K562 (cell line): Measurements from ENCODE around the gene PAGE5. TPM values are rescaled to one million over a fixed set of nuclear protein-coding genes. Genes with fewer than 3 reads are reported as not detected.

Source experiments
- ATAC-seq: fragments of 200-7000 bp; cut with Tn5 transposase; 3 replicates; pipeline ENCODE4 v1.9.1; 2020; ENCODE audit warnings: moderate library complexity
- BruUV-seq: library from RNA; stranded (reverse); fragments of 400-500 nt; replicated peaks from 2 replicates; lab custom pipeline; 2021; lab: Mats Ljungman, UMichigan
- CTCF ChIA-PET: fragments of 300-600 bp; formaldehyde crosslinking; extraction: SDS; loops from one replicate; lab custom pipeline; 2021; ENCODE audit warnings: low intra/inter-chr PET ratio; lab: Yijun Ruan, JAX
- POLR2A ChIA-PET: fragments of 300-600, 350-650 bp; sonication (Branson Sonifier 250); formaldehyde crosslinking; extraction: SDS; loops from one replicate; lab custom pipeline; 2021; ENCODE audit warnings: antibody characterized with exemption, inconsistent platforms; lab: Yijun Ruan, JAX
- DNase-seq, 4 experiments: peaks; one replicate each; pipeline versions ENCODE4 v3.0.0 to v3.0.0-alpha.2; 2011 to 2018; ENCODE audit warnings: low spot score in 3 of 4, mixed read lengths in 3 of 4; ENCODE audit errors: extremely low read depth in 1 of 4
- FAIRE-seq: peaks from 2 replicates; lab custom pipeline; 2011; peaks lifted over from hg19 to GRCh38; lab: Jason Lieb, UNC
- H2AFZ ChIP-seq: 2 replicates; pipeline ENCODE4 v1.6.0; 2011; ENCODE audit warnings: low read depth, low read length, control low read depth, inconsistent platforms
- H3K27ac ChIP-seq: fragments of 200-600 bp; 3 replicates; pipeline ENCODE4 v1.8.0; 2011; ENCODE audit warnings: low read depth, mild to moderate bottlenecking, control low read depth, inconsistent platforms, low read length, moderate library complexity, mixed read lengths; ENCODE audit errors: extremely low read depth
- H3K27me3 ChIP-seq, 2 experiments: fragments of 300-600 bp in 1 of 2; 2 replicates in 1 of 2; 3 replicates in 1 of 2; pipeline versions ENCODE4 v1.6.0 to v1.8.0; 2011; ENCODE audit warnings: inconsistent platforms in 2 of 2, low read length in 2 of 2, mild to moderate bottlenecking in 1 of 2, mixed read lengths in 1 of 2, moderate library complexity in 1 of 2; ENCODE audit not compliant: control insufficient read depth in 2 of 2, insufficient read depth in 2 of 2
- H3K36me3 ChIP-seq: fragments of 300-600 bp; 3 replicates; pipeline ENCODE4 v1.8.0; 2011; ENCODE audit warnings: mild to moderate bottlenecking, low read length, inconsistent platforms; ENCODE audit not compliant: control insufficient read depth, insufficient read depth
- H3K4me1 ChIP-seq, 2 experiments: fragments of 200-600 bp in 1 of 2; replicated peaks in 1 of 2; 2 replicates in 1 of 2; 3 replicates in 1 of 2; pipeline versions ENCODE4 v1.5.1 to v1.8.0; 2011; ENCODE audit warnings: inconsistent platforms in 2 of 2, low read length in 2 of 2, mild to moderate bottlenecking in 1 of 2, mixed read lengths in 1 of 2, moderate library complexity in 1 of 2; ENCODE audit not compliant: control insufficient read depth in 2 of 2, insufficient read depth in 2 of 2
- H3K4me2 ChIP-seq: 2 replicates; pipeline ENCODE4 v1.6.1; 2011; ENCODE audit warnings: low read length, control low read depth, inconsistent platforms, mixed read lengths; ENCODE audit not compliant: insufficient read depth
- H3K4me3 ChIP-seq: fragments of 200-600 bp; sonication (generic), shearing (Covaris generic); 2 replicates; pipeline ENCODE4 v1.5.1; 2016; ENCODE audit warnings: control low read depth, inconsistent platforms
- H3K79me2 ChIP-seq: fragments of 200-600 bp; 3 replicates; pipeline ENCODE4 v1.8.0; 2011; ENCODE audit warnings: low read length, inconsistent platforms; ENCODE audit not compliant: control insufficient read depth, insufficient read depth
- H3K9ac ChIP-seq, 2 experiments: 2 replicates each; pipeline versions ENCODE4 v1.6.0 to v1.6.1; 2011; ENCODE audit warnings: low read depth in 2 of 2, low read length in 2 of 2, control low read depth in 1 of 2, inconsistent platforms in 1 of 2, mild to moderate bottlenecking in 1 of 2, mixed read lengths in 1 of 2; ENCODE audit not compliant: insufficient read depth in 1 of 2
- H3K9me1 ChIP-seq: one replicate; pipeline ENCODE4 v1.6.0; 2011; ENCODE audit warnings: inconsistent platforms, mild to moderate bottlenecking, low read length, moderate library complexity; ENCODE audit not compliant: control insufficient read depth, insufficient read depth
- H3K9me3 ChIP-seq: replicated peaks from 2 replicates; pipeline ENCODE4 v1.5.1; 2011; ENCODE audit warnings: low read depth, low read length, inconsistent platforms; ENCODE audit not compliant: control insufficient read depth, insufficient read depth
- H4K20me1 ChIP-seq: replicated peaks from 2 replicates; pipeline ENCODE4 v1.6.1; 2011; ENCODE audit warnings: low read length, inconsistent platforms, mixed read lengths; ENCODE audit not compliant: control insufficient read depth, insufficient read depth
- ARID3A ChIP-seq: IDR thresholded peaks from 2 replicates; pipeline ENCODE4 v1.6.1; 2012; ENCODE audit warnings: low read depth, low read length, improper control_type of control experiment, borderline replicate concordance
- CBX8 ChIP-seq: fragments of 200-600 bp; sonication (generic); IDR thresholded peaks from 2 replicates; pipeline ENCODE4 v1.6.1; 2012; ENCODE audit warnings: borderline replicate concordance, mixed run types, low read depth, mild to moderate bottlenecking, moderate library complexity, mixed read lengths, low read length, control low read depth, inconsistent platforms; ENCODE audit not compliant: poor library complexity, severe bottlenecking; ENCODE audit errors: extremely low read depth
- ELF4 ChIP-seq: fragments of 450-650 bp; formaldehyde crosslinking; IDR thresholded peaks from 2 replicates; pipeline ENCODE4 v1.4.0; 2022; ENCODE audit warnings: missing genetic modification characterization
- RBM22 ChIP-seq: fragments of 200-400 bp; formaldehyde crosslinking; IDR thresholded peaks from 2 replicates; pipeline ENCODE4 v1.6.1; 2018; ENCODE audit warnings: low read length, low read depth; ENCODE audit not compliant: poor library complexity, severe bottlenecking
- RBM39 ChIP-seq: fragments of 200-400 bp; formaldehyde crosslinking; optimal IDR thresholded peaks from 2 replicates; pipeline ENCODE3; 2018; ENCODE audit warnings: low read depth, low read length
- SMAD4 ChIP-seq: fragments of 250-450 bp; sonication (Bioruptor Pico); conservative IDR thresholded peaks from 2 replicates; pipeline ENCODE4 v1.8.0; 2021; ENCODE audit warnings: inconsistent platforms, mild to moderate bottlenecking, moderate library complexity
- SMARCE1 ChIP-seq: fragments of 450-650 bp; IDR thresholded peaks from 2 replicates; pipeline ENCODE4 v1.7.1; 2016; ENCODE audit warnings: mild to moderate bottlenecking
- STAT5A ChIP-seq: IDR thresholded peaks from 2 replicates; pipeline ENCODE4 v1.6.1; 2012; ENCODE audit warnings: low read length, inconsistent platforms, borderline replicate concordance
- TEAD1 ChIP-seq, 2 experiments: fragments of 450-650 bp in 1 of 2; sonication (generic) in 1 of 2; formaldehyde crosslinking; IDR thresholded peaks; 2 replicates each; pipeline versions ENCODE4 v1.4.0 to v1.8.0; 2020 to 2022; ENCODE audit warnings: mild to moderate bottlenecking in 2 of 2, missing genetic modification reagents in 1 of 2
- THRA ChIP-seq: fragments of 450-650 bp; IDR thresholded peaks from 2 replicates; pipeline ENCODE4 v1.6.1; 2017; ENCODE audit warnings: mild to moderate bottlenecking, moderate library complexity
- ZBTB9 ChIP-seq: fragments of 450-650 bp; formaldehyde crosslinking; IDR thresholded peaks from 2 replicates; pipeline ENCODE4 v1.4.0; 2020; ENCODE audit warnings: mild to moderate bottlenecking, moderate library complexity
- ZEB2 ChIP-seq: fragments of 450-650 bp; IDR thresholded peaks from 2 replicates; pipeline ENCODE4 v1.6.1; 2016
- ZNF12 ChIP-seq: sonication (generic); formaldehyde crosslinking; IDR thresholded peaks from 2 replicates; pipeline ENCODE4 v1.4.0; 2020; ENCODE audit warnings: mild to moderate bottlenecking, missing genetic modification reagents
- ZNF224 ChIP-seq: sonication (generic); formaldehyde crosslinking; IDR thresholded peaks from 2 replicates; pipeline ENCODE4 v1.8.0; 2022; ENCODE audit warnings: mild to moderate bottlenecking, missing genetic modification reagents
- ZNF274 ChIP-seq: IDR thresholded peaks from 2 replicates; pipeline ENCODE4 v1.6.1; 2011; ENCODE audit warnings: low read depth, mild to moderate bottlenecking, low read length, moderate library complexity, borderline replicate concordance
- ZNF561 ChIP-seq: fragments of 450-650 bp; formaldehyde crosslinking; conservative IDR thresholded peaks from 2 replicates; pipeline ENCODE4 v1.4.0; 2020; ENCODE audit warnings: mild to moderate bottlenecking, moderate library complexity
- ZNF644 ChIP-seq: fragments of 200-800 bp; sonication (Bioruptor generic); IDR thresholded peaks from 2 replicates; pipeline ENCODE4 v1.6.1; 2016; ENCODE audit warnings: low read depth, missing genetic modification characterization, missing compliant biosample characterization
- WGBS: fragments of 100-300 bp; shearing (Covaris generic); methylation state at CpG from one replicate; pipeline ENCODE4 v1.1.6; 2016; ENCODE audit warnings: low coverage, mixed read lengths; ENCODE audit not compliant: insufficient coverage; ENCODE audit errors: missing lambda C conversion rate; 5-methylcytosine and 5-hydroxymethylcytosine counted together
- in situ Hi-C: fragments of 300-500 bp; cut with MboI; formaldehyde crosslinking; loops from 4 replicates; pipeline ENCODE4 v1.15.0; 2018; ENCODE audit warnings: inconsistent platforms, mixed read lengths
- intact Hi-C: fragments of 100-400 bp; cut with micrococcal nuclease; formaldehyde crosslinking; loops from 2 replicates; pipeline ENCODE4 v1.14.2; 2022
- polyA plus RNA-seq, 8 experiments: library from polyadenylated mRNA; depleted of rRNA in 4 of 8; stranded (reverse) in 5 of 8; unstranded in 3 of 8; fragments of >200 nt; fragmentation: Nextera tagmentation in 2 of 8; fragmentation: Illumina TruSeq in 1 of 8; extraction: Ambion mirVana in 2 of 8; extraction: Trizol in 1 of 8; gene quantifications; 2 replicates each; pipeline versions ENCODE4 v1.2.1 to v1.2.3, GENCODE V29; 2011 to 2014; ENCODE audit warnings: inconsistent platforms in 1 of 8, missing spikeins in 1 of 8
- total RNA-seq, 7 experiments: library from RNA; depleted of rRNA in 6 of 7; stranded (reverse); fragments of >200 nt in 6 of 7; fragmentation: Illumina TruSeq in 2 of 7; extraction: Trizol in 2 of 7; gene quantifications; 2 replicates each; pipeline versions ENCODE4 v1.2.1 to v1.2.3, GENCODE V29; 2011 to 2021; ENCODE audit warnings: low replicate concordance in 1 of 7

The PAGE5 gene
- total and polyA plus RNA-seq, 9 of the 15 experiments (the other 6 are each of a cell fraction or from before 2014, with no cell fraction given), result 146 to 571 (median 342) TPM

GRCh38 chrX:55210931-55211677 lies 9.0 kb upstream of the PAGE5 start (continued):
- no peak for TF ChIP-seq ARID3A

- CTCF ChIA-PET, result no interaction called here
- 0% methylated on average over 3 of the region's 3 CpGs for WGBS
- TF ChIP-seq ZNF644 (tag) (no peak), CBX8 (no peak), ZBTB9 (CRISPR knock-in tag) (no peak), ZNF224 (CRISPR knock-in tag) (no peak), TEAD1 (CRISPR knock-in tag; IDR thresholded peaks at IDR 0.05) (no peak), ZNF12 (CRISPR knock-in tag) (no peak), ZEB2 (no peak), SMARCE1 (no peak), STAT5A (no peak), RBM22 (no peak), THRA (no peak), RBM39 (no peak), SMAD4 (CRISPR knock-in tag) (no peak), ZNF561 (CRISPR knock-in tag) (no peak), ZNF274 (no peak), ELF4 (CRISPR knock-in tag) (no peak)
Measured at GRCh38 chrX:55213381-55213780, 6.8 kb upstream of the PAGE5 start.

More at GRCh38 chrX:55213381-55213780, 6.8 kb upstream of the PAGE5 start:
- DNase-seq (no peak), FAIRE-seq (no peak), ATAC-seq (no peak)
- Histone ChIP-seq H3K4me2 (no peak overlapping the region), H3K27me3 (no peaks in the 10 kb centered on the region), H3K4me3 (no peak overlapping the region), H4K20me1 (no peaks in the 10 kb centered on the region), H3K36me3 (no peaks in the 10 kb centered on the region), H3K9me3 (no peaks in the 10 kb centered on the region), H3K9me1 (no peaks in the 10 kb centered on the region), H3K27ac (no peak overlapping the region), H3K79me2 (no peaks in the 10 kb centered on the region), H2AFZ (no peak overlapping the region), H3K4me1 (no peaks in the 10 kb centered on the region; a peak in 1 of 5 replicates), H3K9ac (no peak overlapping the region)
- in situ Hi-C loops, result no loop called here
- POLR2A ChIA-PET, result no interaction called here
- no TSS peak for BruUV-seq
- intact Hi-C loops, result no loop called here
